Measurements from ENCODE around the gene PSPH.

Gene PSPH

GRCh38 chr7:55996856-55997500 lies 54.3 kb downstream of the PSPH start:
- DNase-seq (ENCODE audit: low read depth): no peak

- DNase-seq (ENCODE audit: low read depth): no peak
Observed at GRCh38 chr7:55992346-55992745, 58.9 kb downstream of the PSPH start.

GRCh38 chr7:55983537-55983936 lies 67.7 kb downstream of the PSPH start:
- DNase-seq (ENCODE audit: low read depth): no peak

GRCh38 chr7:55980266-55980665 lies 71.0 kb downstream of the PSPH start:
- DNase-seq (ENCODE audit: low read depth): no peak

GRCh38 chr7:55977831-55978230 lies 73.4 kb downstream of the PSPH start:
- no peak for DNase-seq (ENCODE audit: low read depth)

GRCh38 chr7:55975988-55976633 lies 75.1 kb downstream of the PSPH start:
- no peak for DNase-seq (ENCODE audit: low read depth)

GRCh38 chr7:55973747-55974250 lies 77.4 kb downstream of the PSPH start:
- no peak for DNase-seq (ENCODE audit: low read depth)

- no peak for DNase-seq (ENCODE audit: low read depth)
Observed at GRCh38 chr7:55970978-55971377, 80.3 kb downstream of the PSPH start.

- no peak for DNase-seq (ENCODE audit: low read depth)
Observed at GRCh38 chr7:55970561-55970960, 80.7 kb downstream of the PSPH start.

GRCh38 chr7:55969391-55969790 lies 81.9 kb downstream of the PSPH start:
- DNase-seq (ENCODE audit: low read depth): no peak

- DNase-seq (ENCODE audit: low read depth): no peak
Observed at GRCh38 chr7:55966851-55967250, 84.4 kb downstream of the PSPH start.

- DNase-seq (ENCODE audit: low read depth): no peak
Observed at GRCh38 chr7:55965805-55966421, 85.3 kb downstream of the PSPH start.

GRCh38 chr7:55965100-55965470 lies 86.2 kb downstream of the PSPH start:
- no peak for DNase-seq (ENCODE audit: low read depth)

GRCh38 chr7:55964261-55965099 lies 86.8 kb downstream of the PSPH start, which contains the start of gene NIPSNAP2:
Gene NIPSNAP2, plus strand, starts transcription at chr7:55964585. Its CDS starts 25 bp downstream, at chr7:55964610.
- peak; percentile 16 for DNase-seq (ENCODE audit: low read depth)

- DNase-seq (ENCODE audit: low read depth): no peak
Observed at GRCh38 chr7:55963584-55964168, 87.6 kb downstream of the PSPH start.

GRCh38 chr7:55962014-55962413 lies 89.2 kb downstream of the PSPH start:
- DNase-seq (ENCODE audit: low read depth): no peak
